ENCODE data around the gene BTG3. TPM values are rescaled to one million over a fixed set of nuclear protein-coding genes. Genes with fewer than 3 reads are reported as not detected.
A peak's percentile ranks its signal among the peaks of the same experiment; 100 is the strongest.

The BTG3 gene
- total RNA-seq, 2 donors from 2014 or later, result 15.0 to 20.6 TPM

DNA sequence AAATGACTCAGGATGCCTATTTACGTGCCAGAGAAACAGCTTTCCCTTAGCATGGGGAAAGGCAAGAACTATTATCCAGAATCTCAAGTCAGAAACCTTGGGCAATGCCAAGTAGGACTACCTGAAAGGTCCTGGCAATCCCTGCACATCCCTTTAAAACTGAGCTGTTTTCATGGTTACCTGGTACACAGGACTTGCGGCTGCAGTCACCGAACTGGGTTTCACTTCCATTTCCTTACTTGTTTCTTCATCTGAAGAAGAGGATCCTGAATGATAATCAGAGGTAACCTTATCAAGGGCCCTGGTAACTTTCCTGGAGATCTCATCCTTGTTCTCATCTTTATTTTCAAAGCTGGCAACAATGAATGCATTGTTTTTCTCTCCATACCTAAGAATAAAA, 14.3 kb downstream of the BTG3 start:
- ATAC-seq (no peak), DNase-seq (no peak)
- intact Hi-C loops (cut with DNase I), result no loop called here

GRCh38 chr21:17597680-17598079, 15.0 kb downstream of the BTG3 start:
- intact Hi-C loops (cut with DNase I), result no loop called here
- no peak for ATAC-seq
- DNase-seq, result no peak

- ATAC-seq (no peak), DNase-seq (no peak)
- intact Hi-C loops (cut with DNase I), result no loop called here
These were observed 22.3 kb downstream of the BTG3 start for GRCh38 chr21:17590430-17590829.

GRCh38 chr21:17585875-17586450, 26.7 kb downstream of the BTG3 start:
- no peak for DNase-seq
- peak in 1 of 2 donors; percentile 24 for ATAC-seq
- intact Hi-C loops (cut with DNase I), result loop anchor here (2.0 to 10.0 kb wide), 3 partner anchors 71 to 201 kb away; partner anchors contain the start of gene CXADR (in 1 of the 2)

DNA sequence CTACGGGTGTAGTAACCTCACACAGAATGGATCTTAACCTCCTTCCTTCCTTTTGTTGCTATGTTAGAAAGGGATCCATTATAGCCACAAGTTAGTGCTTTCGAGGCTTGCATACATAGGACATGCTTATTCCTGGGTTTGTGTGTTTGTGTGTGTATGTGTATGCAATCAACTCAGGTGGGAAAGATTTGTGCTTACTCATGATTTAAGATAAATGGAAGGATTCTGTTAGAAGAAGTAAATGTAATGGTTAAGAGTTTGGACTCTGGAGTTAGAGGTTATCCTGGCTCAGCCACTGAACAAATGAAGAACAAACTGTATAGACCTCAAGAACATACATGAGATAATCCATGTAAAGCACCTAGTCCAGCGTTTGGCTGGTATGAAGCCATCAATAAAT, 28.8 kb downstream of the BTG3 start:
- intact Hi-C loops (cut with DNase I), result loop anchor here (2.0 to 10.0 kb wide), 3 partner anchors 69 to 199 kb away; partner anchors contain the start of gene CXADR (in 1 of the 2)
- ATAC-seq (no peak), DNase-seq (no peak)

DNA sequence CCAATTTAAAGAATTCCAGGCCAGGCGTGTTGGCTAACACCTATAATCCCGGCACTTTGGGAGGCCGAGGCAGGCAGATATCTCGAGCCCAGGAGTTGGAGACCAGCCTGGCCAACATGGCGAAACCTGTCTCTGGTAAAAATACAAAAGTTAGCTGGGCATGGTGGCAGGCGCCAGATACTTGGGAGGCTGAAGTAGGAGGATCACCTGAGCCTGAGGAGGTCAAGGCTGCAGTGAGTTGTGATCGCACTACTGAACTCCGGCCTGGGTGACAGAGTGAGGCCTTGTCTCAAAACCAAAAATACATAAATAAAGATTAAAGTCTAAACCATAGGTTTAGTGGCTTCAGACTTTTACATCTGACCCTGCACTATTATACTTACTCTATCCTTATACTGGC, 32.4 kb downstream of the BTG3 start:
- intact Hi-C loops (cut with DNase I), result loop anchor here (10.0 kb wide), 2 partner anchors 66 to 196 kb away; partner anchors contain the start of gene CXADR (in 1 of the 2)
- DNase-seq (no peak), ATAC-seq (no peak)

GRCh38 chr21:17578876-17579275, 33.8 kb downstream of the BTG3 start:
- ATAC-seq (no peak), DNase-seq (no peak)
- intact Hi-C loops (cut with DNase I), result no loop called here

DNA sequence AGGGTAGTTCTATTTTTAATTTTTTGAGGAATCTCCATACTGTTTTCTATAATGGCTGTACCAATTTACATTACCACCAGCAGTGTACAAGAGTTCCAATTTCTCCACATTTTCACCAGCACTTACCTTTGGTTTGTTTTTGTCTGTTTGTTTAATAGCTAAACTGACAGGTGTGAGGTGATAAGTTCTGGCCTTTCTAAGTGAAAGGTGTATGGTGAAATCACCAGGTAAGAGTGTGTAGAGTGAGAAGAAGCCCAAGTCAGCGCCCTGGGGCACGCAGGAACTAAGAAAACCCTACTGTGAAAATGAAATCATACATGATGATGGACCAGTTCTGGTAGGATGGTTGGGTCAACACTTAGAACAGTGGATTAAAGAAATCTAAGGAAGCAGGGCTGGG, 34.5 kb downstream of the BTG3 start:
- intact Hi-C loops (cut with DNase I), result no loop called here
- DNase-seq, result no peak
- ATAC-seq, result no peak

DNA sequence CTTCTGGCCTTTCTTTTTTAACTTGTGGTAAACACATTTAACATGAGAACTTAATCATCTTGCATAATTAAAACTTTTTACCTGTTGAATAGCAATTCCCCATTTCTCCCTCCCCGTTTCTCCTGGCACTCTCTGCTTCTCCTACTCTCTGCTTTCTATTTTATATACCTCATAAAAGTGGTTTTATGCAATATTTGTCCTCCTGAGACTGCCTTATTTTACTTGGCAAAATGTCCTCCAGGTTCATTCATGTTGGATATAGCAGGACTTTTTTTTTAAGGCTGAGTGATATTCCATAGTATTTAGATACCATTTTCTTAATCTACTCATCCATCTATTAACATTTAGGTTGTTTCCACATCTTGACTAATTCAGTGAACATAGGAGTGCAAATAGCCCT, 35.0 kb downstream of the BTG3 start:
- ATAC-seq (no peak), DNase-seq (no peak)
- intact Hi-C loops (cut with DNase I), result no loop called here

- peak in 1 of 2 donors; percentile 40 for ATAC-seq
These were observed 36.4 kb downstream of the BTG3 start for GRCh38 chr21:17576080-17576835.

DNA sequence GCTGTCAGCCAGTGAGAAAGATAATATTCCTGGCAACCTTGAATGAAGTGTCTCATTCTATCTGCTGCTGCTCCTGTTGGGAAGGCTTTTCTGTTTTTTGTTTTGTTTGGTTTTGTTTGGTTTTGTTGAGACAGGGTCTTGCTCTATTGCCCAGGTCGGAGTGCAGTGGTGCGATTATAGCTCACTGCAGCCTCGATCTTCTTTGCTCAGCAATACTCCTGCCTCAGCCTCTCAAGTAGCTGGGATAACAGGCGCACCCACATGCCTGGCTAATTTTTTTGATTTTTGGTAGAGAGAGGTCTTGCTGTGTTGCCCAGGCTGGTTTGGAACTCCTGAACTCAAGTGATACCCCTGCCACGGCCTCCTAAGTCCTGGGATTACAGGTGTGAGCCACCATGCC, 37.6 kb downstream of the BTG3 start:
- no peak for DNase-seq
- no peak for ATAC-seq
- intact Hi-C loops (cut with DNase I), result no loop called here

More at GRCh38 chr21:17576080-17576835, 36.4 kb downstream of the BTG3 start:
- DNase-seq, result no peak
- intact Hi-C loops (cut with DNase I), result no loop called here

DNA sequence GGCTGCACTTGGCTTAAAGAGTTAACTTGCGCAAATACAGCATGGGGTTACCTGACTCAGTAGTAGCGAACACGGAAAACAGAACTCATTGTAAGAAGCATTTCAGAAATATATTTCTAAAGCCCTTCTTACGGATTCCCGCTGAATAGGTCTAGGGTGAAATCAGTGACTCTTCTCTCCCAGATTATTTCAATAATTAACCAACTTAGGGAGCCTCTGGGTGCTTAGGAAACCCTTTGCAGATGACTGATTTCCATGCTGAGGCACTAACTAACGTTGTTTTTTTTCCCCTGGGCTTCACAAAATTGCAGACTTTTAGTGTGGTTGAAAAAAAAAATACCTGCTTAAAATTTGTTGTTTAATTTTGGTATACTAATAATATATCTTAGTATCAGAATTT, 40.3 kb downstream of the BTG3 start:
- no peak for ATAC-seq
- intact Hi-C loops (cut with DNase I), result no loop called here
- no peak for DNase-seq

DNA sequence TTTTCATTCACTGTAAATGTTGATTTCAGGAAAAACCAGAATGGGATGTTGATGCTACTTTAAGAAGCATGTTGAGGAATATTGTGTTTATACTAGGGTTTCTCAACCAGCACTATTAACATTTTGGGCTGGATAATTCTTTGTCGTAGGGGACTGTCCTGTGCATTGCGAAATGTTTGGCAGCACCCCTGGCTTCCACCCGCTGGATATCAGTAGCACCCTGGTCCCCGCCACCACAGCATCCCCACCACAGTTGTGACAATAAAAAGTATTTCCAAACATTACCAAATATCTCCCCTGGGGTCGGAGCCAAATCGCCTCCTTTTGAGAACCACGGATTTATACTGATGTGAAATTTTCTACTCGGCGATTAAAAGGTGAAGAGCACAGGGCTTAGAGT, 41.9 kb downstream of the BTG3 start:
- intact Hi-C loops (cut with DNase I), result no loop called here
- no peak for ATAC-seq
- no peak for DNase-seq

DNA sequence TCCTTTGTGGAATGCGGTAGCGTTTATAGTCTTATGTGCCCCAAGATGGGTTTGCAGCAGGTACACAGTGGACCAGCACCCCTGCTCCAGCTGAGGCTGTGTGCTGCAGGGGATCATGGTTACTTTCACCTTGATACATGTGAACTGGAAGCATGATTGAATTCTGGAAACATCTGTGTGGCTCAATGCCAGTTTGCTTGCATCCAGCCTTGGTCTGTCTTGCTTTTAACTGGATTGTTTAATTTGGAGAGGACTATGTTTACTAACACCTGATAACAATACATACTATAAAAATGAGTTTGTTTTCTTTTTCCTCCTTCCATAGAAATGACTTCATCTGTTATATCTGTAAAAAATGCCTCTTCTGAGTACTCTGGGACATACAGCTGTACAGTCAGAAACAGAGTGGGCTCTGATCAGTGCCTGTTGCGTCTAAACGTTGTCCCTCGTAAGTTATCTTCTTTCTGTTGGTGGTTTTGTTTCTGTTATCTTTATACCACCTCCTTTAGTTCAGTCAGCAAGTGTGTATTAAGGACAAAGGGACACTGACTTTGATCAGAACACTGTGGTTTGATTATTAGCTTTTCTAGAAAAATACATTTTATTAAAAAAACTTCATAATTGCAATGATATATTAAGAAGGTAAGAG, 52.2 kb downstream of the BTG3 start:
- ATAC-seq, result no peak
- intact Hi-C loops (cut with DNase I), result no loop called here

GRCh38 chr21:17554679-17555465, 57.8 kb downstream of the BTG3 start:
- DNase-seq (no peak), ATAC-seq (peak in 1 of 2 donors; percentile 33)
- intact Hi-C loops (cut with DNase I), result no loop called here

More for the DNA sequence above, 52.2 kb downstream of the BTG3 start:
- no peak for DNase-seq

GRCh38 chr21:17554120-17554519, 58.6 kb downstream of the BTG3 start:
- intact Hi-C loops (cut with DNase I), result no loop called here
- DNase-seq (no peak), ATAC-seq (no peak)

DNA sequence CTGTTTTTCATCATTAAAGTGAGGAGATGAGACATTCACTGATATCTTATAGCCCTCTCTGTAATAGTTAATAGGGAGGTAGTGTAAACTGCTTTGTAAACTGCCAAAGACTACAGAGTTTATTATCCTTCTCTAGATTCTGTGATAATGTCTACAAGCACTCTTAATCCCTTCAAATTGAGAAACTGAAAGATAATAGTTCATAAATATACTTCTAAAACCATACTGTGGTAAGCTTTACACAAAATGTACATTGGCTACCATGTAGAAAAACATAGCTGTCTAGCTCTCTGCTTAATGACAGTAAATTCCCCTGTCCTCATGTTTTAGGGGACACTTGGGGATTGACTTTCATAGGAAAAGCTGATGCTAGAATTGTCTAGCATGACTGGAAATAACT, 60.3 kb downstream of the BTG3 start:
- DNase-seq (no peak), ATAC-seq (no peak)
- intact Hi-C loops (cut with DNase I), result no loop called here

DNA sequence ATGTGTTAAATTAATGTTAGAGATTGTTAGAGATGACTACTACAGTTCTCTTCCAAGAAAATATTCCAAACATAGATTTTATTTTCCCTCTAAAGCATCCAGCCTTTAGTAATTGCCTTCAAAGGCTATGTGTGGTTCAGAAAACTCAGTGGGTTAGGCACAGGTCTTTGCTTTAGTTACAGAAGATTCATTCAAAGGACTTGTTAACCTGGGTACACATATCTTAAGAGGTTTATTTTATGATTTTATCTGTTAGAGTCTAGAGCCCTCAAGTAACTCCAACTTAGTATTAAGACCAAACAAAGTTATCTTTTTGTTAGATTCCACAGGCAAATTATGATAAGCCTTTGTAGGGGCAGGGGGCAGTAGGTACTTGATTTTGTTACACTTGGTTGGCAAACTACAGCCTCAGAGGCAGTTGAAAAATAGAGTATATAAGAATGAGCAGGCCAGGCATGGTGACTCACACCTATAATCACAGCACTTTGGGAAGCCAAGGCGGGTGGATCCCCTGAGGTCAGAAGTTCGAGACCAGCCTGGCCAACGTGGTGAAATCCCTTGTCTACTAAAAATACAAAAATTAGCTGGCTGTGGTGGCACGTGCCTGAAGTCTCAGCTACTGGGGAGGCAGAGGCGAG, 61.9 kb downstream of the BTG3 start:
- ATAC-seq, result no peak
- intact Hi-C loops (cut with DNase I), result no loop called here

GRCh38 chr21:17548262-17548661, 64.4 kb downstream of the BTG3 start:
- intact Hi-C loops (cut with DNase I), result no loop called here
- DNase-seq, result no peak
- peak in 1 of 2 donors; percentile 65 for ATAC-seq

More for the DNA sequence above, 61.9 kb downstream of the BTG3 start:
- no peak for DNase-seq
